Measurements from ENCODE around the gene CCDC85C.

DNA sequence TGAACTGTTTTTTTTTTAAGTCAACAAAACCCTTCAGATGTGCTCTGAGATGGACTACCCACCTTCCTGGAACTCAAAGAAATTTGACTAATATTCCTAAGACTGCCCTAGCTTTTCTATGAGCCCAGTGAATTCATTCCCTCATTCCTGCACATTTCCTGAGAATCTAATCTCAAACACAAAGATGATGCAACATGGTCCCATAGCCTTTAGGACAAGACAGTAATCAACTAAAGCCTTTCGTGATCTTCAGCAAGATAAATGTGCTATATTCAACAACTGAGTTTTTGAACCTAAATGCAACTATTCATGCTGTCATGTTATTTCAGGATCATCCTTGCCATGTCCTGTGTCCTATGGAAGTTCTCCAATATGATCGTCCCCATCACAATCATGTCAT is 128.3 kb downstream of the CCDC85C start:
- TF ChIP-seq, protein P1, sequence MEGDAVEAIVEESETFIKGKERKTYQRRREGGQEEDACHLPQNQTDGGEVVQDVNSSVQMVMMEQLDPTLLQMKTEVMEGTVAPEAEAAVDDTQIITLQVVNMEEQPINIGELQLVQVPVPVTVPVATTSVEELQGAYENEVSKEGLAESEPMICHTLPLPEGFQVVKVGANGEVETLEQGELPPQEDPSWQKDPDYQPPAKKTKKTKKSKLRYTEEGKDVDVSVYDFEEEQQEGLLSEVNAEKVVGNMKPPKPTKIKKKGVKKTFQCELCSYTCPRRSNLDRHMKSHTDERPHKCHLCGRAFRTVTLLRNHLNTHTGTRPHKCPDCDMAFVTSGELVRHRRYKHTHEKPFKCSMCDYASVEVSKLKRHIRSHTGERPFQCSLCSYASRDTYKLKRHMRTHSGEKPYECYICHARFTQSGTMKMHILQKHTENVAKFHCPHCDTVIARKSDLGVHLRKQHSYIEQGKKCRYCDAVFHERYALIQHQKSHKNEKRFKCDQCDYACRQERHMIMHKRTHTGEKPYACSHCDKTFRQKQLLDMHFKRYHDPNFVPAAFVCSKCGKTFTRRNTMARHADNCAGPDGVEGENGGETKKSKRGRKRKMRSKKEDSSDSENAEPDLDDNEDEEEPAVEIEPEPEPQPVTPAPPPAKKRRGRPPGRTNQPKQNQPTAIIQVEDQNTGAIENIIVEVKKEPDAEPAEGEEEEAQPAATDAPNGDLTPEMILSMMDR (IDR thresholded peaks at IDR 0.05 in 8 of 11, conservative IDR thresholded peaks at IDR 0.05 in 3 of 11): no peak
- no peak for TF ChIP-seq POLR2AphosphoS5 (IDR thresholded peaks at IDR 0.05)

All from spleen (tissue), 7 donors.